HG03439 (cell line): ENCODE results near the gene AUTS2.

Experiments used
- ATAC-seq: cut with Tn5 transposase; IDR thresholded peaks from one replicate; pipeline ENCODE4 v1.9.1; 2021; ENCODE audit warnings: mild to moderate bottlenecking, moderate library complexity; ENCODE audit not compliant: unreplicated experiment

The AUTS2 gene

GRCh38 chr7:69962186-69963065, 364.2 kb downstream of the AUTS2 start:
- peak; percentile 48 for ATAC-seq

DNA sequence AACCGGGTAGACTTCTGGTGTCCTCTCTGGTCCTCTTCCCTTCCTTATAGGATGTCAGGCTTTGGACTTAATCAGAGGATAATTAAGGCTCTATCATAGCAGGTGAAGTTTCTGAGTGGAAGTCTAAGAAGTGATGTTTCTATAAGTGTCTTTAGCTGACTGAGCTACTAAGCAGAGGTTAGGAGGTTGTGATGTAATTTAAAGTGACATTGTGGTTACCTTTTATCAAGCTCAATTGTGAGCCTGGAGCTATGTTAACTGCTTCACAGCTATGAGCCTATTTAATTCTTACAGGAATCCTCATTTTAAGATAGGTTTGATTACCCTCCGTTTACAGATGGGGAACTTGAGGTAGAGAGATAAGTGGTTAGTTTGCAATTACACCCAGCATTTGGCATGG, 365.1 kb downstream of the AUTS2 start:
- no peak for ATAC-seq

DNA sequence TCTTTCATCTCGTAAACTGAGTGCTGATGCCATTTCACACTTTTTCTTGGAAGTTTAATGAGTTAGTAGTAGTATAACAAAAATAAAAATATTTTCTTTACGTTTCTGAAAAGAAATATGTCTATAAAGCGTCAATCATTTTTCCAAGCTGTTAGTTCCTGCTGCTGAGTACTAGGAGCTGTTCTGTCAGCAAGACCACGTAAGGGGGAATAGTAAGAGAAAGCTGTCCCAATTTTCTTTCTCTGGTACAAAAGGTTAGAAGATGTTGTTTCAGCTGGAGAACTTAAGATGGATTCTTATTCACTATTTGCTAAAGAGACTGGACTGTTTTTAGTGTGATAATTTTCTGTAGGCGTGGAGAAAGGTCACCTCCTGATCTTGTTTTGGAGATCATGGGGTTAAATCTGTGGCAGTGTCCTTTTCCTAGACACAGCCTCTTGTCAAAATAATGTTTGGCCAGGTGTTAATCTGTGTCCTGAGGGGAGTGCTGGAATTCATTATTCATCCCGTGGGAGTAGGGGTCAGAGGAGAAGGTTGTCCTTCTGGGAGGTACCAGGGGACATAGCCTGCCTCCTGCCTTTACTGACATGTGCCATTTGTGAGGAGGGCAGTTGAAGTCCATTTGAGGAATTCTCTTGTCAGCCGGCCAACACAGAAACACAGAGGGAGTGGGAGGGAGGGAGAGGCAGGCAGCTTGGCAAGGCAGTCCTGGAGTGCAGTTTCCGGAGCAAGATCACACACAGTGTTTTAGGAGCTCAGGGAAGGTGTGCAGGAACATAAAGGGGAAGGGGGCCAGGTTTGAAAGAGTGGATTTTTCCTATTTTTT, 368.7 kb downstream of the AUTS2 start:
- ATAC-seq = no peak

DNA sequence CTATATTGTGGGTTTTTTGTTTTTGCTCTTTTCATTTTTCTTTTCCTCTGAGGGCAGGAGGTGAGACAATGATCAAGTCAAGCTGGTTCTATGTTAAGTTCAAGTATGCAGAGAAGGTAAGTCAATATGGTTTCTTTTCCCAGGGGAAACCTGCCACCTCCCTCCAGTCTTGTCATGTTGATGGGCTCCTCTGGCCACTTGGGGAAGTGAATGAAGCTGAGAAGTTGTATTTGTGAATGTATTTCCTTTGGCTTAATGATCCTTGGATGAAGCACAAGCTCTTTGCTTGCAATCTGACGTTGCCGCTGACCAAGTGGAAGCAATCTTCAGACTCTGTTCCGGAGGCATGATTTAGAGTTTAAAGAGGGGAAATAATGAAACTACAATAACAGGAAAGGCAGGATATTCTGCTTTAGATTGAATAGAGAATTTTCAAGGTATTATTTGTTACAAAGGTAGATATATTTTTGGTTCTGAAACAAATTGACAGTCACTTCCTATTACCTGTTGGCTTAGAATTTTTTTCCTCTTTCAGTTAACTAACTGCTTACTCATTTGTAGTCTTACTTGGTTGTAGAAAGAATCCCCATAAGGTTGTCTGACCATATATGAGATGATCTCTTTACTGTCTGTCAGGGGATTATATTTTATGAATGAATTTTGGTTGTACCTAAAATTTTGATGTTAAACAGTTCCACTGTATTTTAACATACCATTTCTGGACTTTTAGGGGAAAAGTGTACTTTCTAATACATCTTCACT, 369.6 kb downstream of the AUTS2 start:
- no peak for ATAC-seq

DNA sequence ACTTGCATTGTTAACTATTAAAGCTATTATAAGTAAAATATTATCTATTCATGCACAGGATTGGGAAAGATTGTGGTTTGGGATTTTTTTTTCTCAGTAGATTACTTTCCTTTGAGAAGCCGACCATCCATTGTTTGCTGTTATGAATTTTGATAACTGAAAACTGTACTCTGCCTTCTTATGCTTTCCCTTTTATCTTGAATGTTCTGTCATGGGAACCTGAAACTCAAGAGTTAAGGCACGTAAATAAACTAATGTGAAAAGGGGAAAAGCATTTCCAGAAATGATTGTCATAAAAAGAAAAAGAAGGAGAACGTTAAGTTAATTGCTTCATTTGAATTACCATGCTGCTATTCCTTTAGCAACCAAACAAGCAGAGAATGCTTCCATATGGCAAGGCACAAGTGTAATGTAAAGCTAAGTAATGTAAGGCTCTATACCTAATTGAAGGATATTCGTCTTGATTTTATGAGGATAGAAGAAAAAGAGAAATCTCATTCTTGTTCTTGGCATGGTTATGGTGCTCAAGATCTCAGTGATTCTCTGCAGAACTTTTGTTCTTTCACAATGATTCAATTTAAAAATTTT, 370.8 kb downstream of the AUTS2 start:
- ATAC-seq = no peak

- no peak for ATAC-seq
Measured at GRCh38 chr7:69981646-69982045, 383.4 kb downstream of the AUTS2 start.

- ATAC-seq = no peak
Measured at GRCh38 chr7:69982197-69982596, 383.9 kb downstream of the AUTS2 start.

DNA sequence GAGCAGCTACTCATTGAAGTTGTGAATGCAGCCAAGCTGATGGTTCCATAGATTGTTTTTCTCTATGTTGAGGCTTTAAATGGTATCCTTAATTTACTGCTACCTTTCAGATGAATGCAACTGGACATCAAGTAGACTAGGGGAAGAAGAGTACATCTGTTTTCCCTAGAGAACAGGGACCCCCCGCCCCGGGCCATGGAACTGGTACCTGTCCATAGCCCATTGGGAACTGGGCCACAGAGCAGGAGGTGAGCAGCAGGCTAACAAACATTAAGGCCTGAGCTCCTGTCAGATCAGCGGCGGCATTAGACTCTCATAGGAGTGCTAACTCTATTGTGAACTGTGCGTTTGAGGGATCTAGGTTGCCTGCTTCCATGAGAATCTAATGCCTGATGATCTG, 391.3 kb downstream of the AUTS2 start:
- no peak for ATAC-seq

GRCh38 chr7:69992938-69993337, 394.7 kb downstream of the AUTS2 start:
- ATAC-seq = no peak

DNA sequence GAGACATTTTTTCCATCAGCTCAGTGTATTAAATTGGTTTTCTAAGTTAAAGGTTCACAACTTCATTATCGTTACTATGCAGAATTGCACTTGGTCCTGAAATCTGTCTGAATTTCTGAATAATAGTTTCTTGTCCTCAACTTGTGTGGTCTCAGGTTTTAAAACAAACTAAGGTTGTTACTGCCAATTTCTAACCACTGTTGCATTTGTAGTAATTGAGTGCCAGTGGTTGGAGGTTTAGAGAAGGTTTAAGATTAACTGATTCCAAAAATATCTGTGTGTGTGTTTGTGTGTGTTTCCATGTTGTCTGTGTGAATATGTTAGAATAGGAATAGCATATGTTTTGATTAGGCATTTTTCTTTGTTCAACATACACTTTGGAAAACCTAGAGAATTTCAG, 395.9 kb downstream of the AUTS2 start:
- ATAC-seq = no peak

DNA sequence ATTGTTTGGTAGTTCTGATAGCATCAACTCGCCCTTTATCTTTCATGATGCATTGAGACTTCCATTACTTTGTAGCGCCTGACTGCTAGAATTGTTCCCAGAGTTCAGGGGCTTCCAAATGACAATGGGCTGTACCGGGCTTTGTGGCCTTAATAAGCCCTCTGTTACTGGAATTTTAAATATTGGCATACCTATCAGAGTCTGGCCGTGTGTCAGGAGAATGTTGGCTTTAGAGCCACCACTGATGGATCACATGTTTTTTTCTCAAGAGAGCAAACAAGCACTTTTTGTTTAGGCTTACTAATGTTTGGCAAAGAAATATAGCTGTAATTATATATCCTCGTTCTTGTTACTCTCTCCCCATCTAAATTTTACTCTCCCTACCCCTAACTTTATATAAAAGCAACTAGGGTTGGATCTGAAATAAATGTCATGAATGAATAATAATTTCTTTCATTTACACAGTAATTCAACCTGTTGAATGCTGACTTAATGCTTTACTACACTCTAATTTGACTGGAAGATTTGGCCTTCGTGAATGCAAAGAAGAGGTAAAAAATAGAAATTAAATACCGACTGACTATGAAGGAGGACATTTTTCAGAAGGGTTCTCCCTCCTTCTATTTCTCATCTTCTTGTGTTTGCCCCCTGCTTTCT, 396.7 kb downstream of the AUTS2 start:
- no peak for ATAC-seq

- ATAC-seq = no peak
Measured at GRCh38 chr7:69996121-69996520, 397.8 kb downstream of the AUTS2 start.

DNA sequence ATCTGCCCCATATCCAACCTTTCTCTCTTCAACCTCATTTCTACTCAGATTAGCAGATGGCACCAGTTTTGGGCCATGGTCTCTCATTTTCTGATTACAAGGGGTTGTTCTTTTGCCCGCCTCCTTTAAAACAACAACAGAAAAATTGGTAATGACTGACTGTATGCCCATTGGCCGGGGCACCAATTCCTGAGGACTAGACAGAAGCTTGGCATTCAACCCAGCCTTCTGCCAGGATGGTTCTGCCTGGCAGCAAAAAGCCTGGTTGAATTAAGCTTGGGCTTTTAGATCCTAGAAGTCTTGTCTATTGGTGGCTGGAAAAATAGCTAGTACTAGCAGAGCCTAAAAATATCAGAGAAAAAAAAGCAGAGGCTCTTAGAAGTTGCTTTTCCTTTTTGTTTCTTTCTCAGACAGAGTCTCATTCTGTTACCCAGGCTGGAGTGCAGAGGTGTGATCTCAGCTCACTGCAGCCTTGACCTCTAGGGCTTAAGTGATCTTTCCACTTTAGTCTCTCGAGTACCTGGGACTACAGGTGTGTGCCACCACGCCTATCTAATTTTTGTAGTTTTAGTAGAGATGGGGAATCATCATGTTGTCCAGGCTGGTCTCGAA, 402.6 kb downstream of the AUTS2 start:
- ATAC-seq = no peak

DNA sequence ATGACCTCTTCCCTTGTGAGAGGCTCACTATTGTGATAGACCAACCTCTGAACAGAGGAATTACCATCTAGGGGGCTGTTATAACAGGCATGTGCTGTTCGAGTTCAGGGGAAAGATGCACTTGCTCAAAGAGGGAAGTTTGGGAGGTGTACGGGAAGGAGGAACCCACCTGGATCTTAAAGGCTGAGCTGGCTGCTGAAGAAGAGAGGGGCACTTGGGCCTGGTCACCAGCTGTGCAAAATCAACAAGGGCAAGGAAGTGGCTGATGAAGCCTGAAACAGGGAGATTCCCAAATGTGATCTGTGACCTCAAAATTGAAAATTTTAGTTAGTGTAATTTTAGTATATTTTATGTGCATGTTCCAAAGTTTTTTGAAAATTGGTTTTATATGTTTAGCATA, 407.2 kb downstream of the AUTS2 start:
- ATAC-seq = no peak

DNA sequence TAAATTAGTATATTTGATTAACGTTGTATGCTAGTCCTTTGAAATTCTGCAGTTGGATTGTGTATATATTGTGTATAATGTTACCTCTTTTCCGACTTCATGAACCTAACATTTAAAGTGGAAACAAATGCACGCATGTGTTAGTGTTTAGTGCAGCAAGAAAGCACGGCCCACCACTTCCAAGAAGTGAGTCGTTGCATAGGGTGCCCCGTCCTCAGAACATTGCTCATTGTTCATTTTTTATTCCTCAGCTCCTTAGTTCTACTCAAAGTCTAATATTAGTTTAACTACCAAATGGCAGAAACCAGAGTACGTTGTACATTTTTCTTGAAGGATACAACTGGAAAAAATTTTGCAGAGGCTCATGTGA, 407.6 kb downstream of the AUTS2 start:
- ATAC-seq = no peak

DNA sequence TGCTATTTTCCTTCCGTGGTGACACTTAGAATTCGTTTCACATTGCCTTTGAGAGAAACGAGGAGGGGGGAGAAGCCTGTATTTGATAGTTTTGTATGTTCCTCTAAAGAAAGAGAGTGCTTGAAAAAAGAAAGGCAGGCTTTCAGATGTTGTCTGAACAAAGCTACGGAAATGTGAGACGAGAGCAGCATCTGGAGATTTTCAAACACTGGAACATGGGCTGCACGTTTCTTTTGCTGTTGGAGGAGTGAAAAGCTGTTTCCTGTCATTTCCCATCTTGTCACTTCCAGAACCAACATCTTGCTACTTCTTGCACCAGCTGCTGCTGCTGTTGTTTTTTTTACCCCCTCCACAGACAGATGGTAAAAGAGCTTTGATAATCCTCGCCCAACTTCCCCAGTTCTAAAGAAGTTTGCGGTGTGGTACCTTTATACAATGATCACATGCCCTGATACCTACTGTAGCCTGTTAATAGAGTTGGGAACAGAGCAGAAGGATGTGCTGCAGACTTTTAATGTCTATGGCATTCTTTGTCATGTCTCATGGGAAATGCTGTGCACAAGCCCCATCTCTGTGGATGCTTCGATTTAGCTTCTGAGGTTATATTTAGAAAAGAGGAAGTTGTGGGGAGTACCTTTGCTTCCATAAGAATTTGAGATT, 408.1 kb downstream of the AUTS2 start:
- ATAC-seq = no peak

- no peak for ATAC-seq
Measured at GRCh38 chr7:70008466-70008865, 410.2 kb downstream of the AUTS2 start.

DNA sequence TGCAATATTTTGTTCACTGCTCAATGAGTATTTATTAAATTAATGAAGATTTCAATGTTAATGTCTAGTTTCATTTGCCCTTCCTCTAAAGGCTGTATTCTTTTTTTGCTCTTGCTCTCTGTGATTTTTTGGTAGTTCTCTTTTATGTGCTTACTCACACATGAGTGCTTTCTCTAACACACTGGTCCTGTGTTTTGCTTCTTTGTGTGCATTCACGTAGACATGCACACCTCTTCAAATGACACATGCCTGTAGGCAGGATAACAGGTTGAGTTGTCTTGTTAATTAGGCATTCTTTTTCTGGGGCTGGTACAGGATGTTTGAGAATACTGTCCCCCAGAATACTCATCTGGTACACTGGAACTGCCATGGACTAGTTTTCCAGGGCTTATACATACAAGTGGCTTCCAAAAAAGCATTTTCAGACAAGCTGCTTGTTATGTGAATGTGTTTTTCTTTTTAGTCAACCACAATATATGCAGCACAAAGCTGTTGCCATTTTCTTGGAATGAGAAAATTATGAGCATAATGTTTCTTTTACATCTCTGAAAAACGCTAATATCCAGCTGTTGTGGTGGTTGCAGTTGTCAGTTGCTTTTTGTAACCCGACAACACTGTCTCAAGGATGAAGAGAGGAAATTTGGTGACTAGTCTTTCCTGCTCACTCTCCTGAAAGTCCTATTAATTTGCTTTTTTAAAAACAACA, 416.4 kb downstream of the AUTS2 start:
- ATAC-seq = no peak

GRCh38 chr7:70015353-70015752, 417.1 kb downstream of the AUTS2 start:
- ATAC-seq = no peak
